Keratinocyte (primary cell): ENCODE measurements around the gene PPARD. TPM values are rescaled to one million over a fixed set of nuclear protein-coding genes. Genes with fewer than 3 reads are reported as not detected.

ENCODE experiments used
- DNase-seq: peaks from one replicate; pipeline ENCODE4 v3.0.0-alpha.2; 2011; ENCODE audit warnings: low read depth, missing footprints, low spot score
- FAIRE-seq: peaks from 2 replicates; lab custom pipeline; 2011; peaks lifted over from hg19 to GRCh38; lab: Jason Lieb, UNC
- H2AFZ ChIP-seq: 2 replicates; pipeline ENCODE4 v1.6.0; 2012; ENCODE audit warnings: low read length, control low read depth, inconsistent platforms; ENCODE audit not compliant: control insufficient read depth
- H3K27ac ChIP-seq: 2 replicates; pipeline ENCODE4 v1.5.1; 2011; ENCODE audit warnings: low read length; ENCODE audit not compliant: control insufficient read depth, insufficient read depth
- H3K27me3 ChIP-seq: 3 replicates; pipeline ENCODE4 v1.6.0; 2011; ENCODE audit warnings: low read length; ENCODE audit not compliant: control insufficient read depth, insufficient read depth; ENCODE audit errors: extremely low read depth
- H3K36me3 ChIP-seq, 2 experiments: 2 replicates in 1 of 2; 3 replicates in 1 of 2; pipeline ENCODE4 v1.5.1; 2011; ENCODE audit warnings: low read length in 2 of 2, mild to moderate bottlenecking in 1 of 2; ENCODE audit not compliant: control insufficient read depth in 2 of 2, insufficient read depth in 2 of 2; ENCODE audit errors: extremely low read depth in 1 of 2
- H3K4me1 ChIP-seq: 3 replicates; pipeline ENCODE4 v1.5.1; 2011; ENCODE audit warnings: low read length; ENCODE audit not compliant: control insufficient read depth, insufficient read depth; ENCODE audit errors: extremely low read depth
- H3K4me2 ChIP-seq: 3 replicates; pipeline ENCODE4 v1.6.0; 2011; ENCODE audit warnings: low read depth, low read length; ENCODE audit not compliant: control insufficient read depth, insufficient read depth; ENCODE audit errors: extremely low read depth
- H3K4me3 ChIP-seq, 3 experiments: fragments of 200-600 bp in 1 of 3; sonication (generic) in 1 of 3; 2 replicates in 2 of 3; 3 replicates in 1 of 3; pipeline ENCODE4 v1.5.1; 2011 to 2016; ENCODE audit warnings: low read length in 3 of 3, mild to moderate bottlenecking in 3 of 3, control low read depth in 2 of 3, inconsistent platforms in 1 of 3, low read depth in 1 of 3, mixed read lengths in 1 of 3, mixed run types in 1 of 3, moderate library complexity in 1 of 3; ENCODE audit not compliant: control insufficient read depth in 2 of 3, insufficient read depth in 2 of 3; ENCODE audit errors: extremely low read depth in 1 of 3
- H3K79me2 ChIP-seq: 2 replicates; pipeline ENCODE4 v1.6.0; 2012; ENCODE audit warnings: low read length; ENCODE audit not compliant: control insufficient read depth, insufficient read depth
- H3K9ac ChIP-seq: 3 replicates; pipeline ENCODE4 v1.6.0; 2011; ENCODE audit warnings: low read length; ENCODE audit not compliant: control insufficient read depth, insufficient read depth; ENCODE audit errors: extremely low read depth
- H3K9me1 ChIP-seq: 3 replicates; pipeline ENCODE4 v1.6.0; 2011; ENCODE audit warnings: low read length; ENCODE audit not compliant: control insufficient read depth, insufficient read depth; ENCODE audit errors: extremely low read depth
- H3K9me3 ChIP-seq: 2 replicates; pipeline ENCODE4 v1.5.1; 2012; ENCODE audit warnings: low read depth, low read length; ENCODE audit not compliant: control insufficient read depth
- H4K20me1 ChIP-seq: 3 replicates; pipeline ENCODE4 v1.6.0; 2011; ENCODE audit warnings: low read length; ENCODE audit not compliant: control insufficient read depth, insufficient read depth; ENCODE audit errors: extremely low read depth
- EZH2 ChIP-seq: IDR thresholded peaks from one replicate; pipeline ENCODE4 v1.6.1; 2012; ENCODE audit warnings: inconsistent platforms, mild to moderate bottlenecking, low read length, moderate library complexity
- dilution Hi-C: fragments of 300-500 bp; cut with MboI; formaldehyde crosslinking; loops from one replicate; pipeline ENCODE4 v1.7.0; 2020; ENCODE audit warnings: low sequenced_read_pairs; ENCODE audit not compliant: extremely low pct_ligation_motif_present
- polyA plus RNA-seq, 5 experiments: library from polyadenylated mRNA; depleted of rRNA in 3 of 5; stranded (reverse) in 3 of 5; stranded (forward) in 1 of 5; unstranded in 1 of 5; fragments of >200 nt; gene quantifications; 1 replicate in 1 of 5; 2 replicates in 3 of 5; 3 replicates in 1 of 5; pipeline versions ENCODE4 v1.2.1 to v1.2.3, GENCODE V29; 2011 to 2012; ENCODE audit warnings: missing spikeins in 2 of 5, low read depth in 1 of 5, low replicate concordance in 1 of 5
- TF ChIP-seq, protein P1 (sequence below), 3 experiments: IDR thresholded peaks in 1 of 3; conservative IDR thresholded peaks in 1 of 3; optimal IDR thresholded peaks in 1 of 3; 2 replicates in 2 of 3; 3 replicates in 1 of 3; pipeline versions ENCODE3 to v1.5.1; 2011; ENCODE audit warnings: low read length in 3 of 3, mild to moderate bottlenecking in 3 of 3, moderate library complexity in 2 of 3, control low read depth in 1 of 3, inconsistent platforms in 1 of 3; ENCODE audit not compliant: insufficient read depth in 2 of 3; ENCODE audit errors: extremely low read depth in 1 of 3

PPARD gene
- polyA plus RNA-seq, 1 donor (not counting 4 experiments of a cell fraction or from before 2014, with no cell fraction given) = 15.1 TPM

DNA sequence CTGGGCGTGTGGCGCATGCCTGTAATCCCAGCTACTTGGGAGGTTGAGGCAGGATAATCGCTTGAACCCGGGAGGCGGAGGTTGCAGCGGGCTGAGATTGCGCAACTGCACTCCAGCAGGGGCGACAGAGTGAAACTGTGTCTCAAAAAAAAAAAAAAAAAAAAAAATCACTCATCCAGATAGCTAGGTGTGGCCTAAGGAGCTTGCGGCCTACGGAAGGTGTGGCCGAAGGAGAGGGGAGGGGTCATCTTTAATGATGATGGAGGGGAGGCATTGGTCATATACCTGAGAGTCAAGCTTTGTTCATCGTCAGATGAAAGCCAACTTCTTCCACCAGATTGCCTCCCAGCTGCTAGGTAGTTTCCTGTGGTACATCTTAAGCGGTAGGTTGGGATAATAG, 801 bp upstream of the PPARD start:
- Histone ChIP-seq H3K4me2 (peak overlapping the region; percentile 73), H3K79me2 (peaks cover 37% of the 10 kb centered on the region), H4K20me1 (no peaks in the 10 kb centered on the region), H3K4me1 (peaks cover 20% of the 10 kb centered on the region), H2AFZ (no peak overlapping the region), H3K9me1 (peaks cover 4% of the 10 kb centered on the region), H3K27ac (peak overlapping the region; percentile 62), H3K27me3 (no peaks in the 10 kb centered on the region), H3K9me3 (no peaks in the 10 kb centered on the region), H3K4me3 (no peak overlapping the region), H3K9ac (no peak overlapping the region), H3K36me3 (peaks cover 4 to 10% of the 10 kb centered on the region in 2 experiments)
- FAIRE-seq = no peak
- dilution Hi-C loops = no loop called here
- TF ChIP-seq, protein P1, sequence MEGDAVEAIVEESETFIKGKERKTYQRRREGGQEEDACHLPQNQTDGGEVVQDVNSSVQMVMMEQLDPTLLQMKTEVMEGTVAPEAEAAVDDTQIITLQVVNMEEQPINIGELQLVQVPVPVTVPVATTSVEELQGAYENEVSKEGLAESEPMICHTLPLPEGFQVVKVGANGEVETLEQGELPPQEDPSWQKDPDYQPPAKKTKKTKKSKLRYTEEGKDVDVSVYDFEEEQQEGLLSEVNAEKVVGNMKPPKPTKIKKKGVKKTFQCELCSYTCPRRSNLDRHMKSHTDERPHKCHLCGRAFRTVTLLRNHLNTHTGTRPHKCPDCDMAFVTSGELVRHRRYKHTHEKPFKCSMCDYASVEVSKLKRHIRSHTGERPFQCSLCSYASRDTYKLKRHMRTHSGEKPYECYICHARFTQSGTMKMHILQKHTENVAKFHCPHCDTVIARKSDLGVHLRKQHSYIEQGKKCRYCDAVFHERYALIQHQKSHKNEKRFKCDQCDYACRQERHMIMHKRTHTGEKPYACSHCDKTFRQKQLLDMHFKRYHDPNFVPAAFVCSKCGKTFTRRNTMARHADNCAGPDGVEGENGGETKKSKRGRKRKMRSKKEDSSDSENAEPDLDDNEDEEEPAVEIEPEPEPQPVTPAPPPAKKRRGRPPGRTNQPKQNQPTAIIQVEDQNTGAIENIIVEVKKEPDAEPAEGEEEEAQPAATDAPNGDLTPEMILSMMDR (optimal IDR thresholded peaks at IDR 0.05 in 1 of 3, IDR thresholded peaks at IDR 0.05 in 1 of 3, conservative IDR thresholded peaks at IDR 0.05 in 1 of 3; ENCODE audit: extremely low read depth in 1 of 3, insufficient read depth in 2 of 3, low read length in 3 of 3) = no peak
- TF ChIP-seq EZH2 = no peak
- no peak for DNase-seq

DNA sequence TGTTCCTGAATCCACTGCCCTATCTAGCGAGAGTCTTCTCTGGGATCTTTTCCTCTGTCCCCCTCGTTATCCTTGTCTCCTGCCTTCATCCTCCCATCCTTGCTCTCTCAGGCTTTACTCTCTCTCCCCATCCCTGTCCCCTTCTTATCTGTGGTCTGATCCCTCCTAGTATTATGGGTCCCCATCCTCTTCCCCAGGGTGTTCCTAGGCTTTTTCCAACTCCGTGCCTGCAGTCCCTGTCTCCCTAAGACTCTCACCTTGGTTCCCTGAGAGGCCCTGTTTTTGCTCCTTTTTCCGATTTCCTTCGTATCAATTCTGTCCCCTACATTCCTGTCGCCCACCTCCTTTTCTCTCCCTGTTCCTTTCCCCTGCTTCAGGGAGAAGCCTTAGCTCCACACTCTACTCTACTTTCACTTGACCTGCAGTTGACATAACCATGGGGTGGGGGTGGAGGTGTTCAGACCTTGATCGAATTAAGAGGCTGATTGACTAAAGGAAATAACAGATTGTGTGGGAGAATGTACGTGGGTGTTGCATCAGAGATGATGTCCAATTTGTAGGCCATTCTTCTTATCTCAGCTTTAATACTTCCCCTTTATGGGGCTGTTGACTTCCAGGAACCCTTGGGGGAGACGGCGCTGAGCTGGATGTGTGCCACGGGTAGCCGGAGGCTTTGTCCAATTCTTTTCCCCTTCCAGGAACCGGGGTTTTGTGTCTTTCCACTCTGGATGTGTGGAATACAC, 905 bp downstream of the PPARD start:
- H3K4me2 ChIP-seq = peak overlapping the region; percentile 99
- no peak for DNase-seq
- H3K27ac ChIP-seq = peak overlapping the region; percentile 82
- TF ChIP-seq, protein P1 (optimal IDR thresholded peaks at IDR 0.05 in 1 of 3, IDR thresholded peaks at IDR 0.05 in 1 of 3, conservative IDR thresholded peaks at IDR 0.05 in 1 of 3; ENCODE audit: extremely low read depth in 1 of 3, insufficient read depth in 2 of 3, low read length in 3 of 3) = no peak
- no peak for TF ChIP-seq EZH2
- dilution Hi-C loops = no loop called here
- H3K4me3 ChIP-seq = peak overlapping the region; percentile 68 to 90 (median 81)
- peaks cover 40% of the 10 kb centered on the region for H3K79me2 ChIP-seq
- peaks cover 20% of the 10 kb centered on the region for H3K4me1 ChIP-seq
- FAIRE-seq = no peak
- H3K9me1 ChIP-seq = peaks cover 5% of the 10 kb centered on the region
- peak overlapping the region; percentile 2 for H2AFZ ChIP-seq
- H3K27me3 ChIP-seq = no peaks in the 10 kb centered on the region
- H3K9me3 ChIP-seq = no peaks in the 10 kb centered on the region
- peaks cover 6 to 22% of the 10 kb centered on the region in 2 experiments for H3K36me3 ChIP-seq
- H4K20me1 ChIP-seq = no peaks in the 10 kb centered on the region
- H3K9ac ChIP-seq = peak overlapping the region; percentile 87
